ENCODE results near the gene PRMT9.

- TF ChIP-seq POLR2A (IDR thresholded peaks at IDR 0.05): no peak
- TF ChIP-seq EP300 (IDR thresholded peaks at IDR 0.05; ENCODE audit: low read depth): no peak
- TF ChIP-seq CTCF (IDR thresholded peaks at IDR 0.05): no peak
Observed at GRCh38 chr4:147633113-147633512, 50.9 kb downstream of the PRMT9 start.
